HCT116 (cell line): Measurements from ENCODE around the gene CGB1. TPM values are rescaled to one million over a fixed set of nuclear protein-coding genes. Genes with fewer than 3 reads are reported as not detected.

Experiments used
- ATAC-seq: fragments of 200-7000 bp; cut with Tn5 transposase; 2 replicates; pipeline ENCODE4 v1.9.1; 2020; ENCODE audit warnings: mild to moderate bottlenecking, moderate library complexity
- BruUV-seq: library from RNA; stranded (reverse); fragments of 400-500 nt; replicated peaks from 2 replicates; lab custom pipeline; 2021; lab: Mats Ljungman, UMichigan
- CTCF ChIA-PET: fragments of 300-600 bp; sonication (Branson Sonifier 250); formaldehyde crosslinking; loops from one replicate; lab custom pipeline; 2021; ENCODE audit warnings: antibody characterized with exemption; lab: Charles Lee
- POLR2A ChIA-PET: fragments of 300-600, 350-600 bp; sonication (Branson Sonifier 250); formaldehyde crosslinking; loops from one replicate; lab custom pipeline; 2021; ENCODE audit warnings: antibody characterized with exemption; lab: Charles Lee
- RAD21 ChIA-PET, 2 experiments: fragments of 300-600 bp; sonication (Branson Sonifier 250); formaldehyde crosslinking; loops; one replicate each; lab custom pipeline; 2023; ENCODE audit warnings: low total read pairs in 2 of 2; ENCODE audit not compliant: uncharacterized antibody in 2 of 2, unreplicated experiment in 2 of 2, low non-redundant PET in 1 of 2; lab: Charles Lee
- DNase-seq: peaks from one replicate; pipeline ENCODE4 v3.0.0-alpha.2; 2010; ENCODE audit warnings: low read depth, low spot score
- H2AFZ ChIP-seq: fragments of 200-600 bp; shearing (Covaris generic), sonication (generic); 2 replicates; pipeline ENCODE4 v1.6.1; 2017; ENCODE audit warnings: low read depth, mixed run types, mixed read lengths, antibody characterized with exemption, low read length; ENCODE audit not compliant: poor library complexity, severe bottlenecking
- H3K27ac ChIP-seq: 2 replicates; pipeline ENCODE4 v1.5.1; 2012; ENCODE audit warnings: low read depth, low read length
- H3K27me3 ChIP-seq: fragments of 200-600 bp; sonication (generic); 2 replicates; pipeline ENCODE4 v1.6.1; 2016; ENCODE audit warnings: mixed run types, low read length, mixed read lengths; ENCODE audit not compliant: insufficient read depth
- H3K36me3 ChIP-seq, 2 experiments: fragments of 200-500 bp in 1 of 2; fragments of 200-600 bp in 1 of 2; sonication (Bioruptor generic) in 1 of 2; sonication (generic) in 1 of 2; 2 replicates each; pipeline versions ENCODE4 v1.5.1 to v1.6.1; 2014 to 2016; ENCODE audit warnings: low read length in 2 of 2, inconsistent platforms in 1 of 2, mixed read lengths in 1 of 2, mixed run types in 1 of 2; ENCODE audit not compliant: insufficient read depth in 2 of 2, control insufficient read depth in 1 of 2
- H3K4me1 ChIP-seq, 2 experiments: fragments of 200-600 bp in 1 of 2; sonication (generic) in 1 of 2; 2 replicates each; pipeline versions ENCODE4 v1.5.1 to v1.6.1; 2012 to 2017; ENCODE audit warnings: low read length in 2 of 2, inconsistent platforms in 1 of 2, mild to moderate bottlenecking in 1 of 2, mixed read lengths in 1 of 2, mixed run types in 1 of 2, moderate library complexity in 1 of 2; ENCODE audit not compliant: insufficient read depth in 2 of 2, control insufficient read depth in 1 of 2
- H3K4me2 ChIP-seq: fragments of 200-600 bp; sonication (generic); 2 replicates; pipeline ENCODE4 v1.6.1; 2017; ENCODE audit warnings: mixed run types, low read length, mixed read lengths
- H3K4me3 ChIP-seq, 2 experiments: fragments of 200-600 bp in 1 of 2; sonication (generic) in 1 of 2; replicated peaks in 1 of 2; 2 replicates each; pipeline ENCODE4 v1.5.1; 2011 to 2016; ENCODE audit warnings: low read length in 2 of 2, control low read depth in 1 of 2, low read depth in 1 of 2, mild to moderate bottlenecking in 1 of 2, mixed read lengths in 1 of 2, mixed run types in 1 of 2
- H3K79me2 ChIP-seq: fragments of 200-600 bp; sonication (generic); 2 replicates; pipeline ENCODE4 v1.6.1; 2017; ENCODE audit warnings: mild to moderate bottlenecking, mixed run types, low read length, moderate library complexity, mixed read lengths; ENCODE audit not compliant: insufficient read depth
- H3K9ac ChIP-seq: fragments of 200-600 bp; sonication (generic); 2 replicates; pipeline ENCODE4 v1.6.1; 2016; ENCODE audit warnings: low read length, mixed read lengths
- H3K9me2 ChIP-seq: fragments of 200-600 bp; sonication (generic), shearing (Covaris generic); 2 replicates; pipeline ENCODE4 v1.6.1; 2017; ENCODE audit warnings: mixed run types, mild to moderate bottlenecking, moderate library complexity; ENCODE audit not compliant: insufficient read depth
- H3K9me3 ChIP-seq, 2 experiments: fragments of 200-500 bp in 1 of 2; fragments of 200-600 bp in 1 of 2; sonication (Bioruptor generic) in 1 of 2; sonication (generic) in 1 of 2; 2 replicates each; pipeline ENCODE4 v1.6.1; 2014 to 2017; ENCODE audit warnings: low read length in 2 of 2, mixed read lengths in 2 of 2, inconsistent platforms in 1 of 2, low read depth in 1 of 2, mild to moderate bottlenecking in 1 of 2, mixed run types in 1 of 2, moderate library complexity in 1 of 2; ENCODE audit not compliant: control insufficient read depth in 1 of 2, insufficient read depth in 1 of 2
- H4K20me1 ChIP-seq: fragments of 200-600 bp; sonication (generic), shearing (Covaris generic); 2 replicates; pipeline ENCODE4 v1.6.1; 2017; ENCODE audit warnings: mixed run types, mild to moderate bottlenecking, moderate library complexity; ENCODE audit not compliant: insufficient read depth
- CBX3 ChIP-seq: IDR thresholded peaks from 2 replicates; pipeline ENCODE4 v1.6.1; 2012; ENCODE audit warnings: low read depth
- CEBPB ChIP-seq: IDR thresholded peaks from 2 replicates; pipeline ENCODE4 v1.6.1; 2012; ENCODE audit warnings: low read depth
- EGR1 ChIP-seq: IDR thresholded peaks from 2 replicates; pipeline ENCODE4 v1.6.1; 2012; ENCODE audit warnings: low read depth
- ELF1 ChIP-seq: IDR thresholded peaks from 2 replicates; pipeline ENCODE4 v1.6.1; 2012; ENCODE audit warnings: low read depth, borderline replicate concordance
- EZH2 ChIP-seq: fragments of 200-600 bp; sonication (generic); IDR thresholded peaks from 2 replicates; pipeline ENCODE4 v1.6.1; 2017; ENCODE audit warnings: antibody characterized with exemption, mixed run types
- EZH2phosphoT487 ChIP-seq: fragments of 200-600 bp; IDR thresholded peaks from 2 replicates; pipeline ENCODE4 v1.6.1; 2018; ENCODE audit warnings: antibody characterized with exemption, borderline replicate concordance
- FOSL1 ChIP-seq: IDR thresholded peaks from 2 replicates; pipeline ENCODE4 v1.6.1; 2012; ENCODE audit warnings: low read depth
- POLR2AphosphoS5 ChIP-seq: IDR thresholded peaks from 2 replicates; pipeline ENCODE4 v1.6.1; 2011; ENCODE audit warnings: mild to moderate bottlenecking, low read depth, low read length, moderate library complexity
- RAD21 ChIP-seq: IDR thresholded peaks from 2 replicates; pipeline ENCODE4 v1.6.1; 2012; ENCODE audit warnings: low read depth, mild to moderate bottlenecking
- SIN3A ChIP-seq: IDR thresholded peaks from 2 replicates; pipeline ENCODE4 v1.6.1; 2012; ENCODE audit warnings: low read depth
- SP1 ChIP-seq: IDR thresholded peaks from 2 replicates; pipeline ENCODE4 v1.6.1; 2012; ENCODE audit warnings: low read depth
- TCF7L2 ChIP-seq: IDR thresholded peaks from 2 replicates; pipeline ENCODE4 v1.7.0; 2011; ENCODE audit warnings: borderline replicate concordance, inconsistent platforms; ENCODE audit not compliant: insufficient read depth, insufficient read length; ENCODE audit errors: extremely low read depth
- ZBTB33 ChIP-seq: IDR thresholded peaks from 2 replicates; pipeline ENCODE4 v1.6.1; 2011; ENCODE audit warnings: mild to moderate bottlenecking, low read length, moderate library complexity; ENCODE audit not compliant: insufficient replicate concordance; ENCODE audit errors: extremely low read depth
- intact Hi-C: fragments of 100-400 bp; cut with micrococcal nuclease; formaldehyde crosslinking; loops from 2 replicates; pipeline ENCODE4 v1.10.0; 2022
- total RNA-seq: library from RNA; stranded (reverse); gene quantifications from one replicate; pipeline ENCODE4 v1.2.1, GENCODE V29; 2021; ENCODE audit not compliant: unreplicated experiment

The CGB1 gene
- total RNA-seq, 1 experiment from 2014 or later, result 0.76 TPM

DNA sequence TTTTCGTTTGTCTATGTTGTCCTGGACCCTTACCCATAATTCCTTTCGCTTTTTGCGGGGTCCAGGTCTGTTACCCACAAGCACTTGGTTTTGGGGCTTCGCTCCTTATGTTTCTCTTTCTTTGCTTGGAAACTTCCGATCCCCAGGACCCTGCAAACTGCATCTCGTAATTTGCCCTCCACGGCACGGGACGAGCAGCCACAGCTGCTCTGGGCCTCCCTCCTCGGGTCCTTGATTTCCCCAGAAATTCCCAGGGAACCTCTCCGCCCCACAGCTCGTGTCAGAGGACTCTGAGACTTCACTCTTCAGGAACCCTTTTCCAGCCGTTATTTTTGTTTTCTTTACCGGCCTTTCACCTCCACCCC, 49.2 kb upstream of the CGB1 start:
- Histone ChIP-seq H3K27ac (peak overlapping the region; percentile 94), H2AFZ (no peak overlapping the region), H3K27me3 (no peaks in the 10 kb centered on the region), H3K9me3 (no peaks in the 10 kb centered on the region), H4K20me1 (peaks cover 35% of the 10 kb centered on the region; the same call in 1 of the 2 replicates), H3K36me3 (peaks cover 17 to 33% of the 10 kb centered on the region in 2 experiments), H3K4me1 (peaks cover 6 to 25% of the 10 kb centered on the region in 2 experiments), H3K9ac (peak overlapping the region; percentile 78), H3K4me2 (peak overlapping the region; percentile 90), H3K9me2 (no peaks in the 10 kb centered on the region), H3K79me2 (peaks cover 56% of the 10 kb centered on the region), H3K4me3 (peak overlapping the region; percentile 86)
- no peak for TF ChIP-seq EGR1
- TF ChIP-seq RAD21, result no peak
- no peak for TF ChIP-seq CBX3
- no peak for TF ChIP-seq FOSL1
- no peak for TF ChIP-seq ELF1
- TF ChIP-seq SP1, result no peak
- TF ChIP-seq POLR2AphosphoS5, result no peak
- intact Hi-C loops, result no loop called here
- CTCF ChIA-PET, result interaction anchor here (0.8 kb wide), 1 partner anchor 12 kb away, joined by 3 read pairs; no protein-coding TSS in a partner anchor
- POLR2A ChIA-PET, result no interaction called here
- BruUV-seq, result no TSS peak
- RAD21 ChIA-PET, result no interaction called here
- DNase-seq (no peak), ATAC-seq (no peak)

- intact Hi-C loops, result no loop called here
- no TSS peak for BruUV-seq
- DNase-seq (peak; percentile 98), ATAC-seq (peak; percentile 96)
- POLR2A ChIA-PET, result no interaction called here
- Histone ChIP-seq H4K20me1 (peaks cover 30% of the 10 kb centered on the region; the same call in 1 of the 2 replicates), H3K9ac (peak within 1 kb of the TSS; percentile 78), H3K79me2 (peaks cover 49% of the 10 kb centered on the region), H3K4me3 (peak within 1 kb of the TSS; percentile 86), H3K9me3 (no peaks in the 10 kb centered on the region), H3K9me2 (no peaks in the 10 kb centered on the region), H3K4me1 (peaks cover 6 to 25% of the 10 kb centered on the region in 2 experiments), H2AFZ (no peak within 1 kb of the TSS), H3K27ac (peak within 1 kb of the TSS; percentile 94), H3K27me3 (no peaks in the 10 kb centered on the region), H3K4me2 (peak within 1 kb of the TSS; percentile 90), H3K36me3 (peaks cover 11 to 27% of the 10 kb centered on the region in 2 experiments)
- CTCF ChIA-PET, result no interaction called here
- RAD21 ChIA-PET, result no interaction called here
- peak; percentile 64; the same call in 1 of the 2 replicates for TF ChIP-seq CBX3
- no peak for TF ChIP-seq EZH2
- TF ChIP-seq EZH2phosphoT487, result no peak
- TF ChIP-seq CEBPB, result no peak
- peak; percentile 92 for TF ChIP-seq SIN3A
- peak; percentile 83 for TF ChIP-seq ZBTB33
- peak; percentile 77; the same call in 1 of the 2 replicates for TF ChIP-seq ELF1
- peak; percentile 97 for TF ChIP-seq POLR2AphosphoS5
- peak; percentile 49 for TF ChIP-seq TCF7L2
- TF ChIP-seq EGR1, result peak; percentile 84
Observed at GRCh38 chr19:49085020-49085867, 48.5 kb upstream of the CGB1 start, which contains the start of gene SNRNP70. SNRNP70 (plus strand) TSS chr19:49085451; CDS start chr19:49086415, 964 bp downstream.
